HG03103 (cell line): ENCODE data around the gene RGL2.
"Not testable (repeated sequence)": the region's sequence is repeated elsewhere in the genome, so short reads cannot be mapped to it uniquely, and the experiment has no call there.

Experiments used
- ATAC-seq: cut with Tn5 transposase; IDR thresholded peaks from one replicate; pipeline ENCODE4 v1.9.1; 2021; ENCODE audit warnings: low read depth; ENCODE audit not compliant: unreplicated experiment

RGL2 gene

DNA sequence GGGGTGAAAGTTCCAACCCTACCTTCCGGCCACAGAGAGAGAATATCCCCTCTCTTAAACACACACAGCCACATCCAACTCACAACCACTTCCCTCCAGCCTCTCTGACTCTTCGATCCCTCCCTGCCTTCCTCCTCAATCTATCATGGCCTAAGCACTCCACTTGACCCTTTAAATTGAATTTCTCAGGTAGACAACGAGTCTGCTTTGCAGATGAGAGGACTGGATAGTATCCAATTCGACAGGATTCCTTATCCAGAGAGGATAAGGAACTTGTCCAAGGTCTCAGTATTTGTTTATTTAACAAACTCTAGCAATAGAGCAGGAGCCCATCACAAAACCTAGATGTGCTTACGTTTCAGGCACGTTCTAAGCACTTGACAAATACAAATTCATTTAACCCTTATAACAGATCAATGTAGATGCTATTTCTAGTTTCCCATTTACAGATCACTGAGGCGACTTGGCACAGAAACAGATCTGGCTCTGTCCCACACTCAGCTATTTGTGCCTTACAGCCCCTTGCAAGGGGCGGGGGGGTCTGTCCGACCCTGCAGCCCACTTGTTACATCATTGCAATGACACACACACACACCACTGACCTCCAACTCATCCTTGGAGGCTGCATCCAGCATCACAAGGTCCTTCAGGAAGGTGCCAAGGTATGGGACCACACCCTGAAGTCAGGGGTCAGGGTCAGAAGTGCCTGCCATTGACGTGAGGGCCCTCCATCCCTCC lies 4.5 kb downstream of the RGL2 start:
- ATAC-seq: no peak

DNA sequence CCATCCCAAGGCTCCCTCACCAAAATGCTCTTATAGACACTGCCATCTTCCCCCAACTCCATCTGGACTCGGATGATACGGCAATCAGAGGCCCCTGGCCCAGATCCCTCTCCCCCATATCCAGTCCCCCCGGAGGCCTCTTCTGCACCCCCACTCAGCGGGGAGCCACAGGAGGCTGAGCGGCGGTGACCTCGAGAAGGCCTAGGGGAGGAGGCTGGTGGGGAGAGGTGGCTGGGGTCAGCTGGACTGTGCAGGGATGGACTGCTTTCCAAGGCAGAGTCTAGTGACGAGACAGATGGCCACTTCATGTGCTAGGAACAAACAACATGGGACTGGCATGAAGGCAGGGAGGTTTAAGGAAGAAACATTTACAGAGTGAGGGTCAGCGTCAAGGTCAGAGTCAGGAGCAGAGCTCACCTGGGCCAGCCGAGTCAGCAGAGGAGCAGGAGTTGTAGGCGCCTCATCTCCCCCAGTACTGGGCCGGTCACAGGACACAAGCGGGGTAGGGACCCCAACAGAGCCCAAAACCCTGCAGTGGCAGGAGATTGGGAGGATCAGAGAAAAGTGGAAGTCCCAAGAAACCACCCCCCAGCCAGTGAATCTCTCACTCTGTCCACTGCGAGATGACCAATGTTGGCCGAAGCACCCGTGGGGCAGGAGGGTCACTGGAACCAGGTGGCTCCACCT lies 5.6 kb downstream of the RGL2 start:
- ATAC-seq: no peak

DNA sequence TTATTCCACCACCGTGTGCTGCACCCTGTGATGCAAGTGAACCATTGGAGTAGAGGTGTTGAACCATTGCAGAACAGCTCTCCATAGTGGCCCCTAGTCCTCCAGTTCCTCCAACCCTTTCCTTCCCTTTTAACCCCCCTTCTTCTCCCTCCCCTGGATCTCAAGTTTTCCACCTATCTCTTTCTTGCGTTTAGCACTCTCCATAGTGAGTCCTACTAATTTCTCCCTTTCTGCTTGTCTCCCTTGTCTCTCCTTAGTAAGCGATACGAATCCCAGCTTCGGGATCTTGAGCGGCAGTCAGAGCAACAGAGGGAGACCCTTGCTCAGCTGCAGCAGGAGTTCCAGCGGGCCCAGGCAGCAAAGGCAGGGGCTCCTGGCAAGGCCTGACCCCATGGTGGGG lies 8.3 kb downstream of the RGL2 start:
- no peak for ATAC-seq

GRCh38 chr6:33289784-33290315 lies 8.9 kb downstream of the RGL2 start:
- ATAC-seq: no peak

DNA sequence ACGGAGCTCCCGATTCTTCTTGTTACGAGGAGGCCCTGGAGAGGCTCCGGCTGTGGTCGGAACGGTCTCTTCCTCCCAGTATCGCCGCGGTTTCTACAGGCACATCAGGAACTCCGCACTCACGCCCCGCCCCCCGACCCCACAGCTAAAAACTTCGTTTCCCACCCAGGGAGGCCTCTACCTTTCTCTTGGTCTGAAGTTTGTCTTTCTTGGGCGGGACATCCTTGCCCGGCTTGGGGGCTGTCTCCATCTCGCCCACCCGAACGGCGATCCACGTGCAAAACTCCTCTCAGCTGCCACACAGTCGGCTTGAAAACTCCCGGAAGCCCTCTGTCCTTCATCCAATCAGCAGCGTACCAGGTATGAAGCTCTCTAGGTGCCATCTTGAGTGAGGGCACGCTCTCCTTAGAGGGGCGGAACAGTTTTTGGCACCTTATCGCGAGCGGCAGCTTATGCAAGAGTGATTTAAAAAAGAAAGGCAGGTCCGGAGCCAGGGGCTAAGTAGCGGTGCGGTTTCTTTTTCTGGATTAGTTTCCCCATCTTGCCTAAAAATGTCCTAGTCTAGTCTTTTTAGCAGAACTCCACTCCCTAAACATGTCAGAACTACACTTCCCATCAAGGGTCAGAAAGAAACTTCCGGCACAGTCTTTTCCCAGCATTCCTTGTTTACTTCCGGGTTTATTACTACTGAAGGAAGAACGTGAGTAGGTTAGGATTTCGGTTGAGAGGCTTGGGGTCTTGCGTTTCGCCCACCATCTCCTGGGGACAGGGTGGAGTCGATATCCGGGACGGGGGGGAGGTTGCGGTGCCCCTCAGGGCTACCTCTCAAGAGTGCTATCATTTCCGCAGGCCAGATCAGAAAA lies 9.6 kb downstream of the RGL2 start, which contains the start of the genes PFDN6 and WDR46:
Gene PFDN6, plus strand, starts transcription at position 681 of the 863 bp plus-strand sequence. CDS start 256 bp downstream, outside the sequence.
Gene WDR46, minus strand, starts transcription at position 319 of the 863 bp plus-strand sequence. Its CDS starts 69 bp downstream, at position 250.
- ATAC-seq: peak; percentile 59

GRCh38 chr6:33288141-33288920 lies 10.4 kb downstream of the RGL2 start:
- no peak for ATAC-seq

- ATAC-seq: no peak
These were observed 11.5 kb downstream of the RGL2 start for GRCh38 chr6:33286946-33287914.

- not testable (repeated sequence) for ATAC-seq
These were observed 13.5 kb downstream of the RGL2 start for GRCh38 chr6:33285214-33285613.

DNA sequence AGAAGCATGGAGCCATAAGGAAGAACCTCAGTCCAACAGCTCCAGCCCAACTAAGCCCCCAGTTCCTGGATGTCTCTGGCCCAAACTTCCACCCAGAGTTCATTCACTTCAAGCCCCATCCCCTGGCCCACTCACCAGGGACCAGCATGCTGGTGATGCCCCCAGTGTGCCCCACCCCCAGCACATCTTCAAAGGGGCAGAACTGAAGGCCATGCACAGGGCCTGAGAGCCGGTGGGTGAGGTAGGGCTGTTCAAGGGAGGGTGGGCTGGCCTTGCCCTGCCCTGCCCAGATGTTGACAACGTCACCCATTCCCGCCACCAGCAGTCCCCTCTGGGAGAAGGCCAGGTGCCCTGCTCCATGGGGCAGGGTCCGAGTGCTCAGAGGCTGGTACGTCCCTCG lies 18.2 kb downstream of the RGL2 start:
- no peak for ATAC-seq

DNA sequence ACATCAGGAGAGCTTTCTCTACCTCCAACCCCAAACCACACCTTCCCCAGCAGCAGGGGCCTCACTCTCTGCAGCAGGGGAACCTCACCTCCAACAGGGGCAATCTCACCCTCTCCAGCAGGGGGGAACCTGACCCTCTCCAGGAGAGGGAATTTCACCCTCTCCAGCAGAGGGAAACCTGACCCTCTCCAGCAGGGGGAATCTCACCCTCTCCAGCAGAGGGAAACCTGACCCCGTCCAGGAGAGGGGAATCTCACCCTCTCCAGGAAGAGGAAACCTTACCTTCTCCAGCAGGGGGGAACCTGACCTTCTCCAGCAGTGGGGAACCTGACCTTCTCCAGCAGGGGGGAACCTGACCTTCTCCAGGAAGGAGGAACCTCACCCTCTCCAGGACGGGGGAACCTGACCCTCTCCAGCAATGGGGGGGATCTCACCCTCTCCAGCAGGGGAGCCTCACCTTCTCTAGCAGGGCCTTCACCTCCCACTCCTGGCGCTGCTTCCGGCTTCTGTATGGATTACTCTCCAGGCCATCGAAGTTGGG lies 18.7 kb downstream of the RGL2 start:
- ATAC-seq: no peak

DNA sequence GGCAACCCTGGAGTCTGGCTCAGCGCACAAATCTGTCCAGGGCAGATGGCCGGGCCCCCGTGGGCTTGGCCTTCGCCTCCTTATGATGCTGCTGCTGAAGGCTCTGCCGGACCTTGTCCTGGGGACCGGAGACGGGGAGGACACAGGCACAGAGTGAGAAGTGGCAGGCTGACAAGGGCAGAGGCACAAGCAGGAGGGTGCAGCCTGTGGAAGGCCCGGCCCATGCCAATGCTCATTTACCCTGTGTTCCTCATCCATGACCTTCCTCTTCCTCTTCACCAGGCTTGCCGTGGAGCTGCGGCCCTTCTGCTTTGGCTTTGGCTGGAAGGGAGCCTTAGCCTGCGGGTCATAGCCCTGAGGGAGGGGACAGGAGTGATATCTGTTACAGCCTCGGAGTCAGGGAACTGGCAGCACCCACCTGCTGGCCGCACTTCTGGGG lies 19.5 kb downstream of the RGL2 start:
- no peak for ATAC-seq

DNA sequence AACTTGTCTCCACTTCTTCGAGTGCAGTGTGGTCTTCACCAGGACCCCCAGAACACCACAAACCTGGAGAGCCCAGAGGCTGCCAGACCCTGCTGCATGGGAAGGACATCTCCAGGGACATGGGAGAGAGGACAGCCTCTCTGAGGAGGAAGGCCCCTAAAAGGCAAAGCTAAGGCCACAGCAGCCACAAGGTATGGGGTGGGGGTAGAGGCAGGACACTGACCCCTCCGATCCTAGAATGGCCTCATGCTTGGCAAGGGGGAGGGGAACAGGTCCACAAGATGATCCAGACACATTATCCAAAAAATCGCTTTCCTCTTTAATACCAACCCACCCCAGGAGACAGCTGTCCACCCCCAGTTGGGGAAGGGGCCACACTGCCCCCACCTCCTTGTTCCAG lies 19.9 kb downstream of the RGL2 start:
- no peak for ATAC-seq

- no peak for ATAC-seq
These were observed 20.4 kb downstream of the RGL2 start for GRCh38 chr6:33278392-33278741.

GRCh38 chr6:33277663-33278391 lies 20.9 kb downstream of the RGL2 start:
- no peak for ATAC-seq

DNA sequence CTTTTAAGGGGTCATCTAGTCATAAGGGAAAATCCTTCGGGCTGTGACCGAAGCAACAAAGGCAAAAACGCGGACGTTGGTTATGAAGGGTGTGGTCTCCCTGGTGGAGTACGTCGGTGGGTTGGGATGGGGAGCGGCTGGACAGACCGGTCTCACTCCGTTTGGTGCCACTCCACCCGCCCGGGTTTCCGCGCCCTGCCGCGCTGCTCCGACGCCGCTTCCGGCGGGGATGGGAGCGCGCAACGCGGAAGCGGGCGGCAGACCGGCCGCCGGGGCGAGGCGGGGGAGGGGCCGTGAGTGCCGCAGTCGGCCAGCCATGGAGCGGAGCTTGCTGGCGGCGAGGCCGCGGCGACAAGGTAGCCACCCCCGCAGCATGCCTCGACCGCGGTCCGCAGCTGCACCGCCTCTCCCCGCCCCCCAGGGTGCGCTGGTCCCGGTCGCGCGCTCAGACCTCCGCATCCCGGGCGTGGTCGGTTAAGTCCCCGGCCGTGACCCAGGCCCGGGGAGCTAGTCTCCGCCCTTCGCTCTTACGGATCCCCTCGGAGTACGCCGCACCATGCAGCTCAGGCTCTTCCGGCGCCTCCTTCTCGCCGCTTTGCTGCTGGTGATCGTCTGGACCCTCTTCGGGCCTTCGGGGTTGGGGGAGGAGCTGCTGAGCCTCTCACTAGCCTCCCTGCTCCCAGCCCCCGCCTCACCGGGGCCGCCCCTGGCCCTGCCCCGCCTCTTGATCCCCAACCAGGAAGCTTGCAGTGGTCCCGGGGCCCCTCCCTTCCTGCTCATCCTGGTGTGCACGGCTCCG lies 21.7 kb downstream of the RGL2 start, which contains the start of gene B3GALT4:
Gene B3GALT4, plus strand, starts transcription at position 260 of the 799 bp plus-strand sequence. Its CDS starts 297 bp downstream, at position 557.
- peak; percentile 45 for ATAC-seq

- ATAC-seq: no peak
These were observed 22.2 kb downstream of the RGL2 start for GRCh38 chr6:33276581-33276863.
